HL-60 (cell line): ENCODE results near the gene SEC14L1.
"Not testable (repeated sequence)": the region's sequence is repeated elsewhere in the genome, so short reads cannot be mapped to it uniquely, and the experiment has no call there.

Experiments
- DNase-seq, 2 experiments: peaks; one replicate each; pipeline ENCODE4 v3.0.0-alpha.2; 2010 to 2020; ENCODE audit warnings: low read depth in 1 of 2, low spot score in 1 of 2
- H3K27ac ChIP-seq: fragments of 250-450 bp; sonication (Bioruptor Pico); replicated peaks from 2 replicates; pipeline ENCODE4 v1.5.1; 2020; ENCODE audit warnings: mild to moderate bottlenecking, moderate library complexity
- H3K27me3 ChIP-seq: fragments of 250-450 bp; sonication (Bioruptor Pico); 2 replicates; pipeline ENCODE4 v1.5.1; 2021; ENCODE audit warnings: mild to moderate bottlenecking, moderate library complexity; ENCODE audit not compliant: insufficient read depth, poor library complexity, severe bottlenecking
- H3K4me3 ChIP-seq: replicated peaks from 2 replicates; pipeline ENCODE4 v1.5.1; 2011; ENCODE audit warnings: mild to moderate bottlenecking, control low read depth, low read length; ENCODE audit not compliant: insufficient read depth
- GABPA ChIP-seq: IDR thresholded peaks from 2 replicates; pipeline ENCODE4 v1.6.1; 2012; ENCODE audit warnings: low read depth
- POLR2AphosphoS5 ChIP-seq: IDR thresholded peaks from 2 replicates; pipeline ENCODE4 v1.6.1; 2012; ENCODE audit warnings: low read depth
- SPI1 ChIP-seq: IDR thresholded peaks from 2 replicates; pipeline ENCODE4 v1.6.1; 2012; ENCODE audit warnings: low read depth, mild to moderate bottlenecking, borderline replicate concordance
- TF ChIP-seq, protein P1 (sequence below): IDR thresholded peaks from one replicate; pipeline ENCODE4 v1.5.1; 2011; ENCODE audit warnings: low read length, control low read depth, inconsistent platforms; ENCODE audit not compliant: insufficient read depth
- TF ChIP-seq, protein P2 (sequence below): IDR thresholded peaks from 2 replicates; pipeline ENCODE4 v1.6.1; 2012; ENCODE audit warnings: low read depth; ENCODE audit not compliant: insufficient replicate concordance

SEC14L1 gene

DNA sequence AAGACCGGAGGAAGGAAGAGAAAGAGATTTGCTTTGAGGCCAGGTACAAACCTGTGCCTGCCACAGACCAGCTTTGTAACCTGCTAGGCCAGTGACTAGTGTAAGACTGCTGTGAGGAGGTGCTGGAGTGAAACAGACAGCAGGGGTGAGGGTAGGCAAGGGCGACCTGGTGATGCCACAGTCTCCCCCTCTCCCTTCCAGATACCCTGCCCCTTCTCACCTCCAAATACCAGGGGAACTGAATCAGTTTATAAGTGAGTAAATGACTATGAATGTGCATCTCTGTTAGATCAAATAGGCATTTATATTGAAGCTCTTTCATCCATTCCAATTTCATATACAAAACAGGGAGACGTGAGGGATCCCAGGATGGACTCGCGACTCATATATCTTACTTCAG, 9.4 kb downstream of the SEC14L1 start:
- no peak for DNase-seq
- Histone ChIP-seq H3K4me3 (no peak overlapping the region), H3K27ac (no peak overlapping the region), H3K27me3 (no peaks in the 10 kb centered on the region)
- TF ChIP-seq, protein P1, sequence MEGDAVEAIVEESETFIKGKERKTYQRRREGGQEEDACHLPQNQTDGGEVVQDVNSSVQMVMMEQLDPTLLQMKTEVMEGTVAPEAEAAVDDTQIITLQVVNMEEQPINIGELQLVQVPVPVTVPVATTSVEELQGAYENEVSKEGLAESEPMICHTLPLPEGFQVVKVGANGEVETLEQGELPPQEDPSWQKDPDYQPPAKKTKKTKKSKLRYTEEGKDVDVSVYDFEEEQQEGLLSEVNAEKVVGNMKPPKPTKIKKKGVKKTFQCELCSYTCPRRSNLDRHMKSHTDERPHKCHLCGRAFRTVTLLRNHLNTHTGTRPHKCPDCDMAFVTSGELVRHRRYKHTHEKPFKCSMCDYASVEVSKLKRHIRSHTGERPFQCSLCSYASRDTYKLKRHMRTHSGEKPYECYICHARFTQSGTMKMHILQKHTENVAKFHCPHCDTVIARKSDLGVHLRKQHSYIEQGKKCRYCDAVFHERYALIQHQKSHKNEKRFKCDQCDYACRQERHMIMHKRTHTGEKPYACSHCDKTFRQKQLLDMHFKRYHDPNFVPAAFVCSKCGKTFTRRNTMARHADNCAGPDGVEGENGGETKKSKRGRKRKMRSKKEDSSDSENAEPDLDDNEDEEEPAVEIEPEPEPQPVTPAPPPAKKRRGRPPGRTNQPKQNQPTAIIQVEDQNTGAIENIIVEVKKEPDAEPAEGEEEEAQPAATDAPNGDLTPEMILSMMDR = no peak
- TF ChIP-seq, protein P2, sequence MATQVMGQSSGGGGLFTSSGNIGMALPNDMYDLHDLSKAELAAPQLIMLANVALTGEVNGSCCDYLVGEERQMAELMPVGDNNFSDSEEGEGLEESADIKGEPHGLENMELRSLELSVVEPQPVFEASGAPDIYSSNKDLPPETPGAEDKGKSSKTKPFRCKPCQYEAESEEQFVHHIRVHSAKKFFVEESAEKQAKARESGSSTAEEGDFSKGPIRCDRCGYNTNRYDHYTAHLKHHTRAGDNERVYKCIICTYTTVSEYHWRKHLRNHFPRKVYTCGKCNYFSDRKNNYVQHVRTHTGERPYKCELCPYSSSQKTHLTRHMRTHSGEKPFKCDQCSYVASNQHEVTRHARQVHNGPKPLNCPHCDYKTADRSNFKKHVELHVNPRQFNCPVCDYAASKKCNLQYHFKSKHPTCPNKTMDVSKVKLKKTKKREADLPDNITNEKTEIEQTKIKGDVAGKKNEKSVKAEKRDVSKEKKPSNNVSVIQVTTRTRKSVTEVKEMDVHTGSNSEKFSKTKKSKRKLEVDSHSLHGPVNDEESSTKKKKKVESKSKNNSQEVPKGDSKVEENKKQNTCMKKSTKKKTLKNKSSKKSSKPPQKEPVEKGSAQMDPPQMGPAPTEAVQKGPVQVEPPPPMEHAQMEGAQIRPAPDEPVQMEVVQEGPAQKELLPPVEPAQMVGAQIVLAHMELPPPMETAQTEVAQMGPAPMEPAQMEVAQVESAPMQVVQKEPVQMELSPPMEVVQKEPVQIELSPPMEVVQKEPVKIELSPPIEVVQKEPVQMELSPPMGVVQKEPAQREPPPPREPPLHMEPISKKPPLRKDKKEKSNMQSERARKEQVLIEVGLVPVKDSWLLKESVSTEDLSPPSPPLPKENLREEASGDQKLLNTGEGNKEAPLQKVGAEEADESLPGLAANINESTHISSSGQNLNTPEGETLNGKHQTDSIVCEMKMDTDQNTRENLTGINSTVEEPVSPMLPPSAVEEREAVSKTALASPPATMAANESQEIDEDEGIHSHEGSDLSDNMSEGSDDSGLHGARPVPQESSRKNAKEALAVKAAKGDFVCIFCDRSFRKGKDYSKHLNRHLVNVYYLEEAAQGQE = no peak
- no peak for TF ChIP-seq POLR2AphosphoS5
- no peak for TF ChIP-seq SPI1
- no peak for TF ChIP-seq GABPA

DNA sequence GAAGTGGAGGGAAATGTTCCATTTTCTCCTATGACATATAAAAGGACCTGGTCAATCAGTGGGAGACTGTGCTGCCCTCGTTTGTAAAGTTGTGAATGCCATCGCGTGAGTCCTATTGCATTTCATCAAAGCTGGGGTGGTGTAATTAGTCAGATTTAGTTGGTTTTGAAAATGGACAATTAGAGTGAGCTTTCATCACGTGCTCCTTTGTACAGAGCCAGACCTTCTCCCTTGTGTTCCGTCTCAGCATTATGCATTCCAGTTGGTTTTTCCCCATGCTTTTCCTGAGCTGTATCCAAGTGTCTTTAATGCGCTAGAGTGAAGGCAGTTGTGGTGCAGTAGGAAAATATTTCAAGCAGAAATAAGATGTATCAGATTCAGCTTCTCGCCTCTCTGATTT, 10.4 kb downstream of the SEC14L1 start:
- no peaks in the 10 kb centered on the region for H3K27me3 ChIP-seq
- no peak overlapping the region for H3K4me3 ChIP-seq
- DNase-seq = no peak
- no peak for TF ChIP-seq SPI1
- TF ChIP-seq POLR2AphosphoS5 = no peak
- no peak for TF ChIP-seq GABPA
- TF ChIP-seq, protein P1 = no peak
- TF ChIP-seq, protein P2 = no peak
- H3K27ac ChIP-seq = no peak overlapping the region

DNA sequence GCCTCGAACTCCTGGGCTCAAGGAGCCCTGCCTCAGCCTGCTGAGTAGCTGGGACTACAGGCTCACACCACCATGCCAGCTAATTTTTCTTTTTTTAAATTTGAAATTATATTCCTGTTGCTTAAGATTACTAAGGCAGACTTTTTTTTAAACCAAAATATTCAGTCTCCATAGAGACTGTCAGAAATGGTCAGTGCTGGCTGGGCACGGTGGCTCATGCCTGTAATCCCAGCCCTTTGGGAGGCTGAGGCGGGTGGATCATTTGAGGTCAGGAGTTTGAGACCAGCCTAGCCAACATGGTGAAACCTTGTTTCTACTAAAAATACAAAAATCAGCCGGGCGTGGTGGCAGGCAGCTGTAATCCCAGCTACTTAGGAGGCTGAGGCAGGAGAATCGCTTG, 11.3 kb downstream of the SEC14L1 start:
- H3K27me3 ChIP-seq, H3K27ac ChIP-seq, DNase-seq, H3K4me3 ChIP-seq: not testable (repeated sequence)

DNA sequence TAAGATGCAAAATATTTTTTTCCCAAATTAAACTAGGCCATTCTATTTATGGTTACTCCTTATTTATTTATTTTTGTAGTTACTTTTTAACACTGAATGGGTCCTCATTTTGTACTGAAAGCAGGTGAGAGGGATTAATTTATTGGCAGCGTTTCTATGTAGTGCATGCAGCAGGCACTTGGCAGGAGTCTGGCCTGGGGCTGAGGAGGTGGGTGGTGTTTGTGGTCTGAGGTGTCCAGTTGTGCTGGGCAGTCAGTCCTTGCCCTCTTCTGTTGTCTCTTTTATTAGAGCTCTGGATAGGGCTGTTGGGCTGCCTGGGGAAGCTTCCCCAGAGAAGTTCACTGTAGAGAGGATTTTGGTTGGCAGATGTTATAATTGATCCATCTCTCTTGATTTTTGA, 12.7 kb downstream of the SEC14L1 start:
- H3K27ac ChIP-seq = no peak overlapping the region
- H3K4me3 ChIP-seq = no peak overlapping the region
- H3K27me3 ChIP-seq = no peaks in the 10 kb centered on the region
- DNase-seq = no peak
- TF ChIP-seq POLR2AphosphoS5 = no peak
- TF ChIP-seq, protein P1 = no peak
- TF ChIP-seq, protein P2 = no peak
- TF ChIP-seq GABPA = no peak
- TF ChIP-seq SPI1 = no peak
